ENCODE data around the gene RFC1. TPM values are rescaled to one million over a fixed set of nuclear protein-coding genes. Genes with fewer than 3 reads are reported as not detected.
"Not testable (repeated sequence)": the region's sequence is repeated elsewhere in the genome, so short reads cannot be mapped to it uniquely, and the experiment has no call there.

RFC1 gene
- total and polyA plus RNA-seq, 11 donors, result 5.3 to 31.2 (median 23.1) TPM

DNA sequence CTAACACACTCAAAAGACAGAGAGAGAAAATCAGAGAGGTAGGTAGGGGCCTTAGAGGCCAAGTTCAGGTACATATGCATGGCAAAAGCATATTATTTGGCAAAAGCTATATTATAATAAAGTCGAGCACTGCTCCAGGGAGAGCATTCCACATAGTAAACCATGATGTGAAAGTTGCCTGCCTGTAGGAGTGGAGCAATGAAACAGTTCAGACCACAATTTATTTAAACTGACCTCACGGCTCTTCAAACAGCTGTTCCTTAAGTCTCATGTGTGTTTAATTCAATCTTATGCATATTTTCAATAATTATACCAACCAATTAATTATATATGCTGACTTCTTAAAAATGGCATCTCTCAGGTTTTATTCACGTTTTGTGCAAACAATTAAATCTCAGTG is 3.3 kb downstream of the RFC1 start:
- TF ChIP-seq POLR2A (IDR thresholded peaks at IDR 0.05), result no peak
- TF ChIP-seq, protein P1, sequence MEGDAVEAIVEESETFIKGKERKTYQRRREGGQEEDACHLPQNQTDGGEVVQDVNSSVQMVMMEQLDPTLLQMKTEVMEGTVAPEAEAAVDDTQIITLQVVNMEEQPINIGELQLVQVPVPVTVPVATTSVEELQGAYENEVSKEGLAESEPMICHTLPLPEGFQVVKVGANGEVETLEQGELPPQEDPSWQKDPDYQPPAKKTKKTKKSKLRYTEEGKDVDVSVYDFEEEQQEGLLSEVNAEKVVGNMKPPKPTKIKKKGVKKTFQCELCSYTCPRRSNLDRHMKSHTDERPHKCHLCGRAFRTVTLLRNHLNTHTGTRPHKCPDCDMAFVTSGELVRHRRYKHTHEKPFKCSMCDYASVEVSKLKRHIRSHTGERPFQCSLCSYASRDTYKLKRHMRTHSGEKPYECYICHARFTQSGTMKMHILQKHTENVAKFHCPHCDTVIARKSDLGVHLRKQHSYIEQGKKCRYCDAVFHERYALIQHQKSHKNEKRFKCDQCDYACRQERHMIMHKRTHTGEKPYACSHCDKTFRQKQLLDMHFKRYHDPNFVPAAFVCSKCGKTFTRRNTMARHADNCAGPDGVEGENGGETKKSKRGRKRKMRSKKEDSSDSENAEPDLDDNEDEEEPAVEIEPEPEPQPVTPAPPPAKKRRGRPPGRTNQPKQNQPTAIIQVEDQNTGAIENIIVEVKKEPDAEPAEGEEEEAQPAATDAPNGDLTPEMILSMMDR (IDR thresholded peaks at IDR 0.05), result no peak
- 71 to 79% (median 75%) methylated on average over 3 of the region's 3 CpGs for WGBS, 4 donors
- DNase-seq (no peak), ATAC-seq (no peak)
- no peaks in the 10 kb centered on the region for H3K36me3 ChIP-seq
- H3K4me3 ChIP-seq, result no peak overlapping the region
- intact Hi-C loops (cut with DNase I), result loop anchor here in 2 of 10 donors (10.0 kb wide), 2 partner anchors 92 to 272 kb away; partner anchors contain the start of genes LIAS (in 1 of the 2), RPL9 (in 1 of the 2) and SMIM14 (in 1 of the 2)
- H3K9me3 ChIP-seq, result no peaks in the 10 kb centered on the region
- H3K27me3 ChIP-seq, result no peaks in the 10 kb centered on the region
- no peak overlapping the region for H3K27ac ChIP-seq
- H3K4me1 ChIP-seq, result peaks cover 0 to 28% (median 15%) of the 10 kb centered on the region in 12 donors

DNA sequence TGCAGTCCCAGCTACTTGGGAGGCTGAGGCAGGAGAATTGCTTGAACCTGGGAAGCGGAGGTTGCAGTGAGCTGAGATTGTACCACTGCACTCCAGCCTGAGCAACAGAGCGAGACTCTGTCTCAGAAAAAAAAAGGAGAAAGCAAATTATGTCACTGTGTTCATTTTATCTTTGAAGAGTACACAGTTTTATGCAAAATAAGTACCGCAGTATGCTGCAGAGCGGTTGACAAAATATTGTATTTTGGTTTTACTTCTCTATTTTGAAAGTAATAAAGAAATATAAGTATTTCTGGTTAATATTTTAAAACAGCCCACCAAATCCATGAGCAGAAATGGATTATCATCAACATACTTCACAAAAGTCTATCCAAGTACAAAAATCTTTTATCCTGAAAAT is 5.6 kb downstream of the RFC1 start:
- 93 to 97% (median 95%) methylated on average over 4 of the region's 4 CpGs for WGBS, 4 donors
- DNase-seq, H3K9me3 ChIP-seq, H3K27me3 ChIP-seq, H3K36me3 ChIP-seq, H3K27ac ChIP-seq, H3K4me3 ChIP-seq, ATAC-seq: not testable (repeated sequence)
- intact Hi-C loops (cut with DNase I), result loop anchor here in 2 of 10 donors (10.0 kb wide), 2 partner anchors 94 to 274 kb away; partner anchors contain the start of genes LIAS (in 1 of the 2), RPL9 (in 1 of the 2) and SMIM14 (in 1 of the 2)
- peaks cover 0 to 40% (median 14%) of the 10 kb centered on the region in 12 donors for H3K4me1 ChIP-seq

DNA sequence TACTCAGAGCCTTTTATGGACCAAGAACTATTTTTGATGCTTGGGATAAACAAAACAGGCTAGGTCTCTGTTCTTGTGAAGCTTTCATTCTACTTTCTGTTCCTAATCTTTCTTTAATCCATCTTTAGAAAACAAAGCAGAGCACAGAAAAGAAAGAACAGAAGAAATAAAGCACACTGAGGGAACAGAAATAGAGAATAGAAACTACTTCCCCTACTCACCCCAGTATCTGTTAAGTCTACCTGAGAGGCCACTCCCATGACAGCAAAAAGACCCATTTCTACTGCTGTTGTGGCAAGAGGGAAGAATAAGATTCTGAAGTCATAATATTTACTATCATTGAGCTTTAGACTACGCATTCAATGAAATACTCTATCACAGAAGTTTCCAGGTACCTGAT is 9.2 kb downstream of the RFC1 start:
- H3K27ac ChIP-seq, result peak overlapping the region in 2 of 12 donors; percentile 3 to 54
- no peak for DNase-seq
- H3K4me1 ChIP-seq, result peaks cover 0 to 44% (median 9%) of the 10 kb centered on the region in 12 donors
- H3K36me3 ChIP-seq, result no peaks in the 10 kb centered on the region
- intact Hi-C loops (cut with DNase I), result no loop called here
- no peaks in the 10 kb centered on the region for H3K9me3 ChIP-seq
- H3K4me3 ChIP-seq, result no peak overlapping the region
- H3K27me3 ChIP-seq, result no peaks in the 10 kb centered on the region
- ATAC-seq, result no peak
- TF ChIP-seq POLR2A (IDR thresholded peaks at IDR 0.05), result no peak
- TF ChIP-seq, protein P1 (IDR thresholded peaks at IDR 0.05), result no peak
- 80 to 95% (median 88%) methylated on average over 1 of the region's 1 CpG for WGBS, 4 donors

DNA sequence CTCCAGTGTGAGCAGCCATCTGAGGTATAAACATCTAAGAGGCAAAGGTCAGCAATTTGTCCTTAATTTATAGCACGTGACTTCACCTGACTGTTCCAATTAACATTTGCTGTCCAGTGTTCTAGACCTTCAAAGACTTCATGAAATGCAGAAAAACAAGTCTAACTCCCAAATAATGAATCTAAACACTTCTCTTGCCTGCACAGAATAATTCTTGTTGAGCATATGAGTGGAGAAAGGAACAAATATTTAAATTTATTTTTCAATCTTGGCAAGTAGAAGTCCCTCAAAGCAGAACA is 12.0 kb downstream of the RFC1 start:
- H3K27me3 ChIP-seq, result no peaks in the 10 kb centered on the region
- no peak for TF ChIP-seq POLR2A (IDR thresholded peaks at IDR 0.05)
- peaks cover 0 to 22% (median 17%) of the 10 kb centered on the region in 9 donors for H3K36me3 ChIP-seq
- peaks cover 0 to 16% (median 0%) of the 10 kb centered on the region in 12 donors for H3K9me3 ChIP-seq
- intact Hi-C loops (cut with DNase I), result no loop called here
- ATAC-seq (peak in 2 of 4 donors; percentile 15 to 44), DNase-seq (no peak)
- H3K4me1 ChIP-seq, result peaks cover 0 to 48% (median 9%) of the 10 kb centered on the region in 12 donors
- peak overlapping the region in 7 of 12 donors; percentile 18 to 55 (median 43) for H3K4me3 ChIP-seq
- 12 to 19% (median 16%) methylated on average over 1 of the region's 1 CpG for WGBS, 4 donors
- peak overlapping the region in 9 of 12 donors; percentile 40 to 96 (median 66) for H3K27ac ChIP-seq

DNA sequence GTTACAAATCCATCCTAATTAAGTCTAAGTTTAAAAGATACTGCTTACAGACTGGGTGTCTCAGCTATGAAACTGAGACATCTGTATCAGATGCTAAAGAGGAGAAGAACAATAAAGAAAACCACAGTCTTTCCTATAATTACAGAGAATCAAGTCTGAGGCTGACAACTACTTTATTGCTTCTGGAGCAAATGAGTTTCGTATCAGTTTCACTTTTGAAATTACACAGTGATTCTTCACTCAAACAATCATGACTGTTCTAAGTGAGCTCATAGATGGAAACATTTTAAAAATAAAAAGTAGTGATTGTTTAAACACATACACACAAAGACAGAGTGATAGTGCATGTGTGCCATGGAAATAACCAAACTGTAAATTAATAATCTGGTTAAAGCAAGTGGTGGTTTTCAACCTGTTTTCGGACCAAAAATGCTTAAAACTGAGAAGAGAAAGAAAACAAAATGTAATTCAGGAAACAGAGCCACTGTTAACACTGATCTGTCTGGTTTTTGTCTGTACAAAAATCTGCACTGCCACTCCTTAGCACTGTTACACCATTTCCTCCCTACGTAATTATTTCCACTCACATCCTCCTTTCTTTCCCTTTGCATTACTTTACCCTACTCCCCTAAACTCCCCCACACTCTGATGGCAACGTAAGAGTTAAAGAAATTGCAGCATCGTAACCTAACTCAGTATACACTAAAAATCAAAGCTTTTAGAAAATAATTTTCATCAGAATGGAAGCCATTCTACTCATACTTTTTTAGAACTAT is 12.5 kb downstream of the RFC1 start:
- no peaks in the 10 kb centered on the region for H3K27me3 ChIP-seq
- H3K27ac ChIP-seq, result peak overlapping the region; percentile 38 to 96 (median 62)
- peak overlapping the region in 10 of 12 donors; percentile 17 to 55 (median 40) for H3K4me3 ChIP-seq
- ATAC-seq (peak; percentile 69 to 86 (median 77)), DNase-seq (no peak)
- H3K9me3 ChIP-seq, result peaks cover 0 to 17% (median 0%) of the 10 kb centered on the region in 12 donors
- 24 to 37% (median 30%) methylated on average over 5 of the region's 5 CpGs for WGBS, 4 donors
- peaks cover 0 to 27% (median 19%) of the 10 kb centered on the region in 9 donors for H3K36me3 ChIP-seq
- intact Hi-C loops (cut with DNase I), result no loop called here
- H3K4me1 ChIP-seq, result peaks cover 0 to 48% (median 9%) of the 10 kb centered on the region in 12 donors
- TF ChIP-seq POLR2A (IDR thresholded peaks at IDR 0.05), result no peak
- TF ChIP-seq, protein P1 (IDR thresholded peaks at IDR 0.05), result no peak

DNA sequence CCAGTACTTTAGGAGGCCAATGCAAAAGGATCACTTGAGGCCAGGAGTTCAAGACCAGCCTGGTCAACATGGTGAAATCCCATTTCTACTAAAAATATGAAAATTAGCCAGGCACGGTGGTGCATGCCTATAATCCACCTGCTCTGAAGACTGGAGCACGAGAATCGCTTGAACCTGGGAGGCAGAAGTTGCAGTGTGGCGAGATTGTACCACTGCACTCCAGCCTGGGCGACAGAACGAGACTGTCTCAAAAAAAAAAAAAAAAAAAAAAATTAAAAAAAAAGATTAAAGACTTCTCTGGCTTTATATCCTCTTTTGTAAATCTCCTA is 13.0 kb downstream of the RFC1 start:
- intact Hi-C loops (cut with DNase I); H3K27me3 ChIP-seq; DNase-seq: not testable (repeated sequence)
- 56 to 70% (median 63%) methylated on average over 6 of the region's 6 CpGs for WGBS, 4 donors
- H3K4me3 ChIP-seq, result peak overlapping the region in 10 of 12 donors; percentile 17 to 55 (median 40)
- H3K9me3 ChIP-seq, result peaks cover 0 to 17% (median 0%) of the 10 kb centered on the region in 12 donors
- H3K27ac ChIP-seq, result peak overlapping the region in 10 of 12 donors; percentile 38 to 96 (median 65)
- peaks cover 0 to 48% (median 9%) of the 10 kb centered on the region in 12 donors for H3K4me1 ChIP-seq
- peaks cover 0 to 28% (median 19%) of the 10 kb centered on the region in 9 donors for H3K36me3 ChIP-seq
- ATAC-seq, result peak in 1 of 4 donors; percentile 24
